GM12878 (cell line): ENCODE results near the gene SLCO4C1. TPM values are rescaled to one million over a fixed set of nuclear protein-coding genes. Genes with fewer than 3 reads are reported as not detected.

Source experiments
- ATAC-seq: fragments of 200-7000 bp; cut with Tn5 transposase; 3 replicates; pipeline ENCODE4 v1.9.1; 2020; ENCODE audit warnings: mild to moderate bottlenecking, moderate library complexity
- BruUV-seq: library from RNA; stranded (reverse); fragments of 400-500 nt; replicated peaks from 2 replicates; lab custom pipeline; 2021; lab: Mats Ljungman, UMichigan
- CTCF ChIA-PET: fragments of 300-600 bp; sonication (Branson Sonifier 250); formaldehyde crosslinking; extraction: SDS; loops from one replicate; lab custom pipeline; 2021; ENCODE audit warnings: inconsistent platforms; lab: Yijun Ruan, JAX
- POLR2A ChIA-PET: fragments of 350-600 bp; formaldehyde crosslinking; extraction: SDS; loops from one replicate; lab custom pipeline; 2021; ENCODE audit warnings: inconsistent platforms; lab: Charles Lee
- RAD21 ChIA-PET: fragments of 300-600 bp; sonication (Branson Sonifier 250); formaldehyde crosslinking; loops from one replicate; lab custom pipeline; 2023; ENCODE audit warnings: antibody characterized with exemption; ENCODE audit not compliant: unreplicated experiment; lab: Charles Lee
- SMC1A ChIA-PET: fragments of 300-600 bp; sonication (Branson Sonifier 250); formaldehyde crosslinking; loops from one replicate; lab custom pipeline; 2023; ENCODE audit not compliant: unreplicated experiment, uncharacterized antibody; lab: Charles Lee
- DNase-seq: peaks from one replicate; pipeline ENCODE4 v3.0.0-alpha.2; 2011; ENCODE audit warnings: low read depth, low spot score
- FAIRE-seq: peaks from 3 replicates; lab custom pipeline; 2011; peaks lifted over from hg19 to GRCh38; lab: Jason Lieb, UNC
- H2AFZ ChIP-seq: 2 replicates; pipeline ENCODE4 v1.6.0; 2011; ENCODE audit warnings: low read depth, low read length, control low read depth; ENCODE audit not compliant: control insufficient read depth
- H3K27ac ChIP-seq: 2 replicates; pipeline ENCODE4 v1.5.1; 2011; ENCODE audit warnings: control low read depth; ENCODE audit not compliant: control insufficient read depth, insufficient read depth
- H3K27me3 ChIP-seq, 2 experiments: replicated peaks in 1 of 2; 2 replicates each; pipeline versions ENCODE4 v1.6.0 to v1.6.1; 2011; ENCODE audit warnings: low read length in 1 of 2; ENCODE audit not compliant: control insufficient read depth in 2 of 2, insufficient read depth in 2 of 2
- H3K36me3 ChIP-seq, 2 experiments: 2 replicates each; pipeline ENCODE4 v1.5.1; 2011; ENCODE audit warnings: low read length in 1 of 2; ENCODE audit not compliant: control insufficient read depth in 2 of 2, insufficient read depth in 2 of 2
- H3K4me1 ChIP-seq: 2 replicates; pipeline ENCODE4 v1.6.1; 2011; ENCODE audit warnings: mild to moderate bottlenecking, low read length, moderate library complexity, mixed read lengths; ENCODE audit not compliant: control insufficient read depth, insufficient read depth
- H3K4me2 ChIP-seq: 2 replicates; pipeline ENCODE4 v1.6.0; 2011; ENCODE audit warnings: control low read depth; ENCODE audit not compliant: control insufficient read depth, insufficient read depth
- H3K4me3 ChIP-seq: fragments of 200-600 bp; sonication (generic); 2 replicates; pipeline ENCODE4 v1.5.1; 2016
- H3K79me2 ChIP-seq: 2 replicates; pipeline ENCODE4 v1.6.0; 2011; ENCODE audit warnings: low read length; ENCODE audit not compliant: control insufficient read depth, insufficient read depth
- H3K9ac ChIP-seq: 2 replicates; pipeline ENCODE4 v1.8.0; 2011; ENCODE audit warnings: low read length, control low read depth, mixed read lengths; ENCODE audit not compliant: control insufficient read depth, insufficient read depth
- H3K9me3 ChIP-seq: replicated peaks from 3 replicates; pipeline ENCODE4 v1.5.1; 2011; ENCODE audit warnings: mild to moderate bottlenecking, low read length; ENCODE audit not compliant: control insufficient read depth, insufficient read depth
- H4K20me1 ChIP-seq: 2 replicates; pipeline ENCODE4 v1.6.0; 2011; ENCODE audit not compliant: control insufficient read depth, insufficient read depth
- BACH1 ChIP-seq: fragments of 450-650 bp; IDR thresholded peaks from 2 replicates; pipeline ENCODE4 v1.6.1; 2017; ENCODE audit warnings: mild to moderate bottlenecking, borderline replicate concordance
- BCL11A ChIP-seq: IDR thresholded peaks from 2 replicates; pipeline ENCODE4 v1.6.1; 2011; ENCODE audit warnings: low read depth, low read length
- BHLHE40 ChIP-seq, 2 experiments: fragments of 450-650 bp in 1 of 2; IDR thresholded peaks; 2 replicates each; pipeline ENCODE4 v1.6.1; 2011 to 2017; ENCODE audit warnings: low read depth in 2 of 2, borderline replicate concordance in 1 of 2, improper control_type of control experiment in 1 of 2, low read length in 1 of 2, mild to moderate bottlenecking in 1 of 2
- CBX5 ChIP-seq: sonication (generic); IDR thresholded peaks from 2 replicates; pipeline ENCODE4 v1.6.1; 2016; ENCODE audit warnings: low read depth, moderate library complexity, mild to moderate bottlenecking, inconsistent platforms
- DPF2 ChIP-seq: fragments of 450-650 bp; IDR thresholded peaks from 2 replicates; pipeline ENCODE4 v1.6.1; 2017; ENCODE audit warnings: mild to moderate bottlenecking
- ELK1 ChIP-seq: IDR thresholded peaks from 2 replicates; pipeline ENCODE4 v1.6.1; 2012; ENCODE audit warnings: low read depth, low read length, improper control_type of control experiment
- FOXK2 ChIP-seq: fragments of 450-650 bp; IDR thresholded peaks from 2 replicates; pipeline ENCODE4 v1.6.1; 2017; ENCODE audit warnings: mild to moderate bottlenecking, moderate library complexity
- IRF5 ChIP-seq: fragments of 450-650 bp; IDR thresholded peaks from 2 replicates; pipeline ENCODE4 v1.6.1; 2017; ENCODE audit warnings: borderline replicate concordance
- MEF2A ChIP-seq: IDR thresholded peaks from 2 replicates; pipeline ENCODE4 v1.6.1; 2011; ENCODE audit warnings: low read depth, mild to moderate bottlenecking, low read length, moderate library complexity; ENCODE audit not compliant: insufficient read depth
- NFYA ChIP-seq: IDR thresholded peaks from 2 replicates; pipeline ENCODE4 v1.6.1; 2011; ENCODE audit warnings: low read depth, mild to moderate bottlenecking, low read length, improper control_type of control experiment, borderline replicate concordance
- NR2F1 ChIP-seq: fragments of 450-650 bp; conservative IDR thresholded peaks from 2 replicates; pipeline ENCODE4 v1.6.1; 2017; ENCODE audit warnings: mild to moderate bottlenecking
- RCOR1 ChIP-seq: conservative IDR thresholded peaks from 2 replicates; pipeline ENCODE4 v1.6.1; 2012; ENCODE audit warnings: low read depth, low read length, improper control_type of control experiment
- SMAD5 ChIP-seq: IDR thresholded peaks from 2 replicates; pipeline ENCODE4 v1.6.1; 2016; ENCODE audit warnings: antibody characterized with exemption, low read depth
- TBL1XR1 ChIP-seq: IDR thresholded peaks from 2 replicates; pipeline ENCODE4 v1.6.1; 2012; ENCODE audit warnings: low read depth, low read length, improper control_type of control experiment
- WRNIP1 ChIP-seq: IDR thresholded peaks from 2 replicates; pipeline ENCODE4 v1.6.1; 2011; ENCODE audit warnings: low read depth, low read length, improper control_type of control experiment, borderline replicate concordance
- ZZZ3 ChIP-seq: IDR thresholded peaks from 2 replicates; pipeline ENCODE4 v1.6.1; 2011; ENCODE audit warnings: low read depth; ENCODE audit not compliant: control insufficient read depth, insufficient read length
- in situ Hi-C: fragments of 300-500 bp; cut with MboI; formaldehyde crosslinking; loops from 9 replicates; pipeline ENCODE4 v1.14.3; 2018; ENCODE audit warnings: mixed read lengths
- intact Hi-C: fragments of 100-400 bp; cut with micrococcal nuclease; formaldehyde crosslinking; loops from one replicate; pipeline ENCODE4 v1.14.2; 2022; ENCODE audit not compliant: unreplicated experiment
- polyA plus RNA-seq, 11 experiments: library from polyadenylated mRNA; depleted of rRNA in 4 of 11; unstranded in 6 of 11; stranded (reverse) in 5 of 11; fragments of >200 nt; fragmentation: Nextera tagmentation in 4 of 11; fragmentation: Illumina TruSeq in 1 of 11; extraction: Ambion mirVana in 4 of 11; extraction: Trizol in 1 of 11; gene quantifications; 1 replicate in 1 of 11; 2 replicates in 10 of 11; pipeline versions ENCODE4 v1.2.1 to v1.2.3, GENCODE V29; 2011 to 2016; ENCODE audit warnings: inconsistent platforms in 2 of 11, missing spikeins in 2 of 11, low read depth in 1 of 11
- total RNA-seq, 4 experiments: library from RNA; depleted of rRNA in 3 of 4; stranded (reverse); fragments of >200 nt in 3 of 4; fragmentation: Illumina TruSeq in 1 of 4; extraction: Trizol in 1 of 4; gene quantifications; 2 replicates each; pipeline versions ENCODE4 v1.2.1 to v1.2.3, GENCODE V29; 2013 to 2021
- TF ChIP-seq, protein P1 (sequence below): IDR thresholded peaks from 2 replicates; pipeline ENCODE4 v1.6.1; 2011; ENCODE audit warnings: borderline replicate concordance, low read depth, mild to moderate bottlenecking, moderate library complexity, low read length; ENCODE audit not compliant: insufficient read depth, poor library complexity, severe bottlenecking

SLCO4C1 gene
- total and polyA plus RNA-seq, 10 of the 15 experiments (the other 5 are each of a cell fraction or from before 2014, with no cell fraction given): 0.12 to 3.9 (median 0.83) TPM

DNA sequence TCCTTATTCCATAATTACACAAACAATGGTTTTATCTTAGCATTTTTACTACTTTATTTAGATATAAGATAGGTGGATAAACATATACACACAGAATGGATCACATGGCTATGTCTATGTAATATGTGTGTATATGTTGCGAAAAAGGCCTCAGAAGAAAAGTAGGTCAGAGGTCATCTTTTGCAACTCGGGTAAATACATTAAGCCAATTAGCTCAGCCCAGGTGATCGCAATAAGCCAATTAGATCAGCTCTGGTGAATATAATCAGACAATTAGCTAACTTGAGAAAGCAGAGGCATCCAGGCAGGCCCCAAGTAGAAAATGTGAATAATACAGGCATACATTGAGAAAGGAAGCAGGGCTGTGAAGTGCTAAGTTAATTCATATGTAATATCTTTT lies 24.3 kb downstream of the SLCO4C1 start (continued):
- TF ChIP-seq, protein P1, sequence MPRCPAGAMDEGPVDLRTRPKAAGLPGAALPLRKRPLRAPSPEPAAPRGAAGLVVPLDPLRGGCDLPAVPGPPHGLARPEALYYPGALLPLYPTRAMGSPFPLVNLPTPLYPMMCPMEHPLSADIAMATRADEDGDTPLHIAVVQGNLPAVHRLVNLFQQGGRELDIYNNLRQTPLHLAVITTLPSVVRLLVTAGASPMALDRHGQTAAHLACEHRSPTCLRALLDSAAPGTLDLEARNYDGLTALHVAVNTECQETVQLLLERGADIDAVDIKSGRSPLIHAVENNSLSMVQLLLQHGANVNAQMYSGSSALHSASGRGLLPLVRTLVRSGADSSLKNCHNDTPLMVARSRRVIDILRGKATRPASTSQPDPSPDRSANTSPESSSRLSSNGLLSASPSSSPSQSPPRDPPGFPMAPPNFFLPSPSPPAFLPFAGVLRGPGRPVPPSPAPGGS: no peak
- TF ChIP-seq IRF5 (no peak), NR2F1 (no peak), SMAD5 (no peak), RCOR1 (no peak), WRNIP1 (no peak), FOXK2 (no peak), BCL11A (no peak), NFYA (no peak), MEF2A (no peak), DPF2 (no peak)

- no peaks in the 10 kb centered on the region for H3K4me1 ChIP-seq
- H3K27me3 ChIP-seq: no peaks in the 10 kb centered on the region
- no peak for TF ChIP-seq BACH1
- no peak for TF ChIP-seq TBL1XR1
- TF ChIP-seq CBX5: no peak
- TF ChIP-seq ELK1: no peak
- TF ChIP-seq BHLHE40 (IDR thresholded peaks at IDR 0.05; ENCODE audit: borderline replicate concordance in 1 of 2, low read depth in 2 of 2, low read length in 1 of 2): no peak
- no peak for TF ChIP-seq ZZZ3
- SMC1A ChIA-PET: no interaction called here
- POLR2A ChIA-PET: no interaction called here
- CTCF ChIA-PET: interaction anchor here (1.2 kb wide), 1 partner anchor 21 kb away, joined by 4 read pairs; no protein-coding TSS in a partner anchor
- ATAC-seq: no peak
- H3K36me3 ChIP-seq: no peaks in the 10 kb centered on the region
- no peak overlapping the region for H3K27ac ChIP-seq
- no peak for FAIRE-seq
- RAD21 ChIA-PET: no interaction called here
- in situ Hi-C loops (no loop called here), intact Hi-C loops (no loop called here)
- H3K9ac ChIP-seq: no peak overlapping the region
- no peaks in the 10 kb centered on the region for H4K20me1 ChIP-seq
- no peaks in the 10 kb centered on the region for H3K9me3 ChIP-seq
- no TSS peak for BruUV-seq
- H3K4me3 ChIP-seq: no peak overlapping the region
- no peaks in the 10 kb centered on the region for H3K79me2 ChIP-seq
- DNase-seq: no peak
- no peak overlapping the region for H3K4me2 ChIP-seq
- H2AFZ ChIP-seq: no peak overlapping the region
Observed at GRCh38 chr5:102270036-102270435, 26.0 kb downstream of the SLCO4C1 start.
